GM23338 (cell line): Measurements from ENCODE around the gene TIA1. TPM values are rescaled to one million over a fixed set of nuclear protein-coding genes. Genes with fewer than 3 reads are reported as not detected.
A peak's percentile ranks its signal among the peaks of the same experiment; 100 is the strongest.

ENCODE experiments used
- ATAC-seq: fragments of 200-7000 bp; cut with Tn5 transposase; 3 replicates; pipeline ENCODE4 v1.9.1; 2020
- DNase-seq: peaks from one replicate; pipeline ENCODE4 v3.0.0-alpha.2; 2015; ENCODE audit warnings: low spot score
- H2AFZ ChIP-seq: fragments of 200-600 bp; sonication (generic); 2 replicates; pipeline ENCODE4 v1.8.0; 2016; ENCODE audit warnings: antibody characterized with exemption, mild to moderate bottlenecking, moderate library complexity
- H3F3A ChIP-seq: fragments of 200-600 bp; sonication (generic); replicated peaks from 2 replicates; pipeline ENCODE4 v1.8.0; 2017; ENCODE audit warnings: antibody characterized with exemption, mixed run types, low read depth
- H3K27ac ChIP-seq: fragments of 200-600 bp; sonication (generic); 2 replicates; pipeline ENCODE4 v1.6.1; 2016; ENCODE audit warnings: low read depth
- H3K27me3 ChIP-seq: fragments of 200-600 bp; sonication (generic); 2 replicates; pipeline ENCODE4 v1.8.0; 2016; ENCODE audit warnings: mild to moderate bottlenecking, mixed run types, moderate library complexity; ENCODE audit not compliant: insufficient read depth
- H3K36me3 ChIP-seq: fragments of 200-600 bp; sonication (generic); 2 replicates; pipeline ENCODE4 v1.8.0; 2016; ENCODE audit warnings: mild to moderate bottlenecking; ENCODE audit not compliant: insufficient read depth
- H3K4me1 ChIP-seq: fragments of 200-600 bp; sonication (generic); 2 replicates; pipeline ENCODE4 v1.8.0; 2016; ENCODE audit warnings: mild to moderate bottlenecking, moderate library complexity; ENCODE audit not compliant: insufficient read depth
- H3K4me2 ChIP-seq: fragments of 200-600 bp; sonication (generic); 2 replicates; pipeline ENCODE4 v1.7.1; 2017; ENCODE audit warnings: mixed run types
- H3K4me3 ChIP-seq: fragments of 200-600 bp; sonication (generic); 2 replicates; pipeline ENCODE4 v1.6.1; 2016; ENCODE audit warnings: mixed run types
- H3K79me2 ChIP-seq: fragments of 200-600 bp; sonication (generic); replicated peaks from 2 replicates; pipeline ENCODE4 v1.8.0; 2017; ENCODE audit warnings: mild to moderate bottlenecking; ENCODE audit not compliant: insufficient read depth
- H3K9me2 ChIP-seq: fragments of 200-600 bp; sonication (generic); 2 replicates; pipeline ENCODE4 v1.8.0; 2017; ENCODE audit not compliant: insufficient read depth
- H4K20me1 ChIP-seq: fragments of 200-600 bp; sonication (generic); replicated peaks from 2 replicates; pipeline ENCODE4 v1.8.0; 2017; ENCODE audit warnings: mild to moderate bottlenecking; ENCODE audit not compliant: insufficient read depth
- H3K27ac Mint-ChIP-seq: 2 replicates; pipeline ENCODE4 v1.8.0; 2020; ENCODE audit warnings: inconsistent platforms, mild to moderate bottlenecking, moderate library complexity, mixed read lengths
- H3K27me3 Mint-ChIP-seq: 3 replicates; pipeline ENCODE4 v1.8.0; 2022; ENCODE audit warnings: low read depth, mild to moderate bottlenecking, moderate library complexity, mixed read lengths, inconsistent platforms; ENCODE audit not compliant: insufficient read depth, poor library complexity
- H3K36me3 Mint-ChIP-seq: 3 replicates; pipeline ENCODE4 v1.8.0; 2021; ENCODE audit warnings: low read depth, mild to moderate bottlenecking, inconsistent platforms, moderate library complexity, mixed read lengths
- H3K4me1 Mint-ChIP-seq: 3 replicates; pipeline ENCODE4 v1.8.0; 2020; ENCODE audit warnings: mild to moderate bottlenecking, inconsistent platforms, mixed read lengths
- H3K4me3 Mint-ChIP-seq: 3 replicates; pipeline ENCODE4 v1.8.0; 2021; ENCODE audit warnings: moderate library complexity, mild to moderate bottlenecking, inconsistent platforms, mixed read lengths
- H3K9me3 Mint-ChIP-seq: 3 replicates; pipeline ENCODE4 v1.8.0; 2020; ENCODE audit warnings: moderate library complexity, mild to moderate bottlenecking, inconsistent platforms, mixed read lengths
- CREB1 ChIP-seq: fragments of 250-450 bp; sonication (Bioruptor Pico); IDR thresholded peaks from 2 replicates; pipeline ENCODE4 v1.5.0; 2020; ENCODE audit warnings: low read depth, mild to moderate bottlenecking, moderate library complexity
- EZH2 ChIP-seq: fragments of 200-600 bp; sonication (generic); IDR thresholded peaks from one replicate; pipeline ENCODE4 v1.8.0; 2017; ENCODE audit warnings: antibody characterized with exemption, mild to moderate bottlenecking, low read depth; ENCODE audit not compliant: unreplicated experiment
- EZH2phosphoT487 ChIP-seq: fragments of 200-600 bp; sonication (generic); IDR thresholded peaks from one replicate; pipeline ENCODE4 v1.8.1; 2018; ENCODE audit warnings: antibody characterized with exemption; ENCODE audit not compliant: unreplicated experiment
- JUNB ChIP-seq: IDR thresholded peaks from one replicate; pipeline ENCODE4 v1.6.1; 2016; ENCODE audit warnings: antibody characterized with exemption; ENCODE audit not compliant: unreplicated experiment
- NANOG ChIP-seq: IDR thresholded peaks from 2 replicates; pipeline ENCODE4 v1.6.1; 2016; ENCODE audit warnings: antibody characterized with exemption, borderline replicate concordance
- POLR2AphosphoS5 ChIP-seq: IDR thresholded peaks from 2 replicates; pipeline ENCODE4 v1.6.1; 2016; ENCODE audit warnings: antibody characterized with exemption, low read depth
- ZNF331 ChIP-seq: fragments of 250-450 bp; sonication (Bioruptor Pico); IDR thresholded peaks from 2 replicates; pipeline ENCODE4 v1.5.0; 2020; ENCODE audit warnings: low read depth, mild to moderate bottlenecking, moderate library complexity
- polyA plus RNA-seq: library from polyadenylated mRNA; unstranded; fragments of >200 nt; fragmentation: Nextera tagmentation; extraction: Ambion mirVana; gene quantifications from 2 replicates; pipeline ENCODE4 v1.2.1, GENCODE V29; 2016
- total RNA-seq: library from RNA; depleted of rRNA; stranded (reverse); fragments of >200 nt; shearing (Covaris generic); gene quantifications from 2 replicates; pipeline ENCODE4 v1.2.3, GENCODE V29; 2014
- TF ChIP-seq, protein P1 (sequence below): IDR thresholded peaks from one replicate; pipeline ENCODE4 v1.6.1; 2018; ENCODE audit warnings: antibody characterized with exemption; ENCODE audit not compliant: unreplicated experiment
- TF ChIP-seq, protein P2 (sequence below), 2 experiments: fragments of 200-600 bp in 1 of 2; sonication (generic) in 1 of 2; conservative IDR thresholded peaks; 2 replicates each; pipeline versions ENCODE4 v1.5.1 to v1.6.1; 2016 to 2017; ENCODE audit warnings: antibody characterized with exemption in 2 of 2, low read depth in 2 of 2, mild to moderate bottlenecking in 2 of 2, moderate library complexity in 1 of 2
- TF ChIP-seq, protein P3 (sequence below): IDR thresholded peaks from 2 replicates; pipeline ENCODE4 v1.6.1; 2016; ENCODE audit warnings: antibody characterized with exemption
- TF ChIP-seq, protein P4 (sequence below): fragments of 250-450 bp; sonication (Bioruptor Pico); IDR thresholded peaks from 2 replicates; pipeline ENCODE4 v1.5.0; 2020; ENCODE audit warnings: mild to moderate bottlenecking, moderate library complexity

TIA1 gene
- total and polyA plus RNA-seq, 2 experiments from 2014 or later: 130 to 179 TPM

DNA sequence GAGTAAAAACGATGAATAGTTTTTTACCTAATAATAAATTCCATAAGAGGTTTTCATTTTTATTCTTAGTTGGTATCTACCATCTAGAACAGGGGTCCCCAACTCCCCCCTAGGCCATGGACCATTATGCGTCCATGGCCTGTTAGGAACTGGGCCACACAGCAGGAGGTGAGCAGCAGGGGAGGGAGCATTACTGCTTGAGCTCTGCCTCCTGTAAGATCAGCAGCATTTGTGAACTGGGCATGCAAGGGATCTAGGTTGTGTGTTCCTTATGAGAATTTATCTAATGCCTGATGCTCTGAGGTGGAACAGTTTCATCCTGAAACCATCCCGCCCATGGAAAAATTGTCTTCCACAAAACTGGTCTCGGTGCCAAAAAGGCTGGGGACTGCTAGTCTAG lies 5.9 kb downstream of the TIA1 start:
- Mint-ChIP-seq H3K4me3 (no peak overlapping the region), H3K27me3 (peaks cover 5% of the 10 kb centered on the region)
- peaks cover 8% of the 10 kb centered on the region; the same call in 1 of the 2 replicates for H3K36me3 ChIP-seq

More for the DNA sequence above, 5.9 kb downstream of the TIA1 start:
- TF ChIP-seq, protein P1, sequence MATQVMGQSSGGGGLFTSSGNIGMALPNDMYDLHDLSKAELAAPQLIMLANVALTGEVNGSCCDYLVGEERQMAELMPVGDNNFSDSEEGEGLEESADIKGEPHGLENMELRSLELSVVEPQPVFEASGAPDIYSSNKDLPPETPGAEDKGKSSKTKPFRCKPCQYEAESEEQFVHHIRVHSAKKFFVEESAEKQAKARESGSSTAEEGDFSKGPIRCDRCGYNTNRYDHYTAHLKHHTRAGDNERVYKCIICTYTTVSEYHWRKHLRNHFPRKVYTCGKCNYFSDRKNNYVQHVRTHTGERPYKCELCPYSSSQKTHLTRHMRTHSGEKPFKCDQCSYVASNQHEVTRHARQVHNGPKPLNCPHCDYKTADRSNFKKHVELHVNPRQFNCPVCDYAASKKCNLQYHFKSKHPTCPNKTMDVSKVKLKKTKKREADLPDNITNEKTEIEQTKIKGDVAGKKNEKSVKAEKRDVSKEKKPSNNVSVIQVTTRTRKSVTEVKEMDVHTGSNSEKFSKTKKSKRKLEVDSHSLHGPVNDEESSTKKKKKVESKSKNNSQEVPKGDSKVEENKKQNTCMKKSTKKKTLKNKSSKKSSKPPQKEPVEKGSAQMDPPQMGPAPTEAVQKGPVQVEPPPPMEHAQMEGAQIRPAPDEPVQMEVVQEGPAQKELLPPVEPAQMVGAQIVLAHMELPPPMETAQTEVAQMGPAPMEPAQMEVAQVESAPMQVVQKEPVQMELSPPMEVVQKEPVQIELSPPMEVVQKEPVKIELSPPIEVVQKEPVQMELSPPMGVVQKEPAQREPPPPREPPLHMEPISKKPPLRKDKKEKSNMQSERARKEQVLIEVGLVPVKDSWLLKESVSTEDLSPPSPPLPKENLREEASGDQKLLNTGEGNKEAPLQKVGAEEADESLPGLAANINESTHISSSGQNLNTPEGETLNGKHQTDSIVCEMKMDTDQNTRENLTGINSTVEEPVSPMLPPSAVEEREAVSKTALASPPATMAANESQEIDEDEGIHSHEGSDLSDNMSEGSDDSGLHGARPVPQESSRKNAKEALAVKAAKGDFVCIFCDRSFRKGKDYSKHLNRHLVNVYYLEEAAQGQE: no peak
- no peak for TF ChIP-seq ZNF331 (CRISPR knock-in tag)
- TF ChIP-seq NANOG: no peak
- TF ChIP-seq EZH2phosphoT487: no peak
- no peak for TF ChIP-seq POLR2AphosphoS5
- no peak for TF ChIP-seq EZH2
- TF ChIP-seq, protein P2, sequence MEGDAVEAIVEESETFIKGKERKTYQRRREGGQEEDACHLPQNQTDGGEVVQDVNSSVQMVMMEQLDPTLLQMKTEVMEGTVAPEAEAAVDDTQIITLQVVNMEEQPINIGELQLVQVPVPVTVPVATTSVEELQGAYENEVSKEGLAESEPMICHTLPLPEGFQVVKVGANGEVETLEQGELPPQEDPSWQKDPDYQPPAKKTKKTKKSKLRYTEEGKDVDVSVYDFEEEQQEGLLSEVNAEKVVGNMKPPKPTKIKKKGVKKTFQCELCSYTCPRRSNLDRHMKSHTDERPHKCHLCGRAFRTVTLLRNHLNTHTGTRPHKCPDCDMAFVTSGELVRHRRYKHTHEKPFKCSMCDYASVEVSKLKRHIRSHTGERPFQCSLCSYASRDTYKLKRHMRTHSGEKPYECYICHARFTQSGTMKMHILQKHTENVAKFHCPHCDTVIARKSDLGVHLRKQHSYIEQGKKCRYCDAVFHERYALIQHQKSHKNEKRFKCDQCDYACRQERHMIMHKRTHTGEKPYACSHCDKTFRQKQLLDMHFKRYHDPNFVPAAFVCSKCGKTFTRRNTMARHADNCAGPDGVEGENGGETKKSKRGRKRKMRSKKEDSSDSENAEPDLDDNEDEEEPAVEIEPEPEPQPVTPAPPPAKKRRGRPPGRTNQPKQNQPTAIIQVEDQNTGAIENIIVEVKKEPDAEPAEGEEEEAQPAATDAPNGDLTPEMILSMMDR (conservative IDR thresholded peaks at IDR 0.05; ENCODE audit: low read depth in 2 of 2): no peak
- TF ChIP-seq JUNB: no peak
- TF ChIP-seq, protein P3, sequence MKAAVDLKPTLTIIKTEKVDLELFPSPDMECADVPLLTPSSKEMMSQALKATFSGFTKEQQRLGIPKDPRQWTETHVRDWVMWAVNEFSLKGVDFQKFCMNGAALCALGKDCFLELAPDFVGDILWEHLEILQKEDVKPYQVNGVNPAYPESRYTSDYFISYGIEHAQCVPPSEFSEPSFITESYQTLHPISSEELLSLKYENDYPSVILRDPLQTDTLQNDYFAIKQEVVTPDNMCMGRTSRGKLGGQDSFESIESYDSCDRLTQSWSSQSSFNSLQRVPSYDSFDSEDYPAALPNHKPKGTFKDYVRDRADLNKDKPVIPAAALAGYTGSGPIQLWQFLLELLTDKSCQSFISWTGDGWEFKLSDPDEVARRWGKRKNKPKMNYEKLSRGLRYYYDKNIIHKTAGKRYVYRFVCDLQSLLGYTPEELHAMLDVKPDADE: no peak
- TF ChIP-seq, protein P4, sequence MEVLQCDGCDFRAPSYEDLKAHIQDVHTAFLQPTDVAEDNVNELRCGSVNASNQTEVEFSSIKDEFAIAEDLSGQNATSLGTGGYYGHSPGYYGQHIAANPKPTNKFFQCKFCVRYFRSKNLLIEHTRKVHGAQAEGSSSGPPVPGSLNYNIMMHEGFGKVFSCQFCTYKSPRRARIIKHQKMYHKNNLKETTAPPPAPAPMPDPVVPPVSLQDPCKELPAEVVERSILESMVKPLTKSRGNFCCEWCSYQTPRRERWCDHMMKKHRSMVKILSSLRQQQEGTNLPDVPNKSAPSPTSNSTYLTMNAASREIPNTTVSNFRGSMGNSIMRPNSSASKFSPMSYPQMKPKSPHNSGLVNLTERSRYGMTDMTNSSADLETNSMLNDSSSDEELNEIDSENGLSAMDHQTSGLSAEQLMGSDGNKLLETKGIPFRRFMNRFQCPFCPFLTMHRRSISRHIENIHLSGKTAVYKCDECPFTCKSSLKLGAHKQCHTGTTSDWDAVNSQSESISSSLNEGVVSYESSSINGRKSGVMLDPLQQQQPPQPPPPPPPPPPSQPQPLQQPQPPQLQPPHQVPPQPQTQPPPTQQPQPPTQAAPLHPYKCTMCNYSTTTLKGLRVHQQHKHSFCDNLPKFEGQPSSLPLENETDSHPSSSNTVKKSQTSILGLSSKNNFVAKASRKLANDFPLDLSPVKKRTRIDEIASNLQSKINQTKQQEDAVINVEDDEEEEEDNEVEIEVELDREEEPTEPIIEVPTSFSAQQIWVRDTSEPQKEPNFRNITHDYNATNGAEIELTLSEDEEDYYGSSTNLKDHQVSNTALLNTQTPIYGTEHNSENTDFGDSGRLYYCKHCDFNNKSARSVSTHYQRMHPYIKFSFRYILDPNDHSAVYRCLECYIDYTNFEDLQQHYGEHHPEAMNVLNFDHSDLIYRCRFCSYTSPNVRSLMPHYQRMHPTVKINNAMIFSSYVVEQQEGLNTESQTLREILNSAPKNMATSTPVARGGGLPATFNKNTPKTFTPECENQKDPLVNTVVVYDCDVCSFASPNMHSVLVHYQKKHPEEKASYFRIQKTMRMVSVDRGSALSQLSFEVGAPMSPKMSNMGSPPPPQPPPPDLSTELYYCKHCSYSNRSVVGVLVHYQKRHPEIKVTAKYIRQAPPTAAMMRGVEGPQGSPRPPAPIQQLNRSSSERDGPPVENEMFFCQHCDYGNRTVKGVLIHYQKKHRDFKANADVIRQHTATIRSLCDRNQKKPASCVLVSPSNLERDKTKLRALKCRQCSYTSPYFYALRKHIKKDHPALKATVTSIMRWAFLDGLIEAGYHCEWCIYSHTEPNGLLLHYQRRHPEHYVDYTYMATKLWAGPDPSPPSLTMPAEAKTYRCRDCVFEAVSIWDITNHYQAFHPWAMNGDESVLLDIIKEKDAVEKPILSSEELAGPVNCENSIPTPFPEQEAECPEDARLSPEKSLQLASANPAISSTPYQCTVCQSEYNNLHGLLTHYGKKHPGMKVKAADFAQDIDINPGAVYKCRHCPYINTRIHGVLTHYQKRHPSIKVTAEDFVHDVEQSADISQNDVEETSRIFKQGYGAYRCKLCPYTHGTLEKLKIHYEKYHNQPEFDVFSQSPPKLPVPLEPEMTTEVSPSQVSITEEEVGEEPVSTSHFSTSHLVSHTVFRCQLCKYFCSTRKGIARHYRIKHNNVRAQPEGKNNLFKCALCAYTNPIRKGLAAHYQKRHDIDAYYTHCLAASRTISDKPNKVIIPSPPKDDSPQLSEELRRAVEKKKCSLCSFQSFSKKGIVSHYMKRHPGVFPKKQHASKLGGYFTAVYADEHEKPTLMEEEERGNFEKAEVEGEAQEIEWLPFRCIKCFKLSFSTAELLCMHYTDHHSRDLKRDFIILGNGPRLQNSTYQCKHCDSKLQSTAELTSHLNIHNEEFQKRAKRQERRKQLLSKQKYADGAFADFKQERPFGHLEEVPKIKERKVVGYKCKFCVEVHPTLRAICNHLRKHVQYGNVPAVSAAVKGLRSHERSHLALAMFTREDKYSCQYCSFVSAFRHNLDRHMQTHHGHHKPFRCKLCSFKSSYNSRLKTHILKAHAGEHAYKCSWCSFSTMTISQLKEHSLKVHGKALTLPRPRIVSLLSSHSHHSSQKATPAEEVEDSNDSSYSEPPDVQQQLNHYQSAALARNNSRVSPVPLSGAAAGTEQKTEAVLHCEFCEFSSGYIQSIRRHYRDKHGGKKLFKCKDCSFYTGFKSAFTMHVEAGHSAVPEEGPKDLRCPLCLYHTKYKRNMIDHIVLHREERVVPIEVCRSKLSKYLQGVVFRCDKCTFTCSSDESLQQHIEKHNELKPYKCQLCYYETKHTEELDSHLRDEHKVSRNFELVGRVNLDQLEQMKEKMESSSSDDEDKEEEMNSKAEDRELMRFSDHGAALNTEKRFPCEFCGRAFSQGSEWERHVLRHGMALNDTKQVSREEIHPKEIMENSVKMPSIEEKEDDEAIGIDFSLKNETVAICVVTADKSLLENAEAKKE (CRISPR knock-in tag): no peak
- no peak for TF ChIP-seq CREB1
- Histone ChIP-seq H4K20me1 (peaks cover 56% of the 10 kb centered on the region), H3K27ac (no peak overlapping the region), H3K27me3 (no peaks in the 10 kb centered on the region), H3K9me2 (no peaks in the 10 kb centered on the region), H3F3A (no peaks in the 10 kb centered on the region; the same call in none of the 2 replicates), H3K4me3 (0 out of 2 replicates have a peak overlapping the region, but pooled peaks have one; percentile 17), H3K4me1 (peaks cover 41% of the 10 kb centered on the region), H3K79me2 (peaks cover 100% of the 10 kb centered on the region), H3K4me2 (peak overlapping the region; percentile 41; the same call in 1 of the 2 replicates), H2AFZ (no peak overlapping the region)
- peak; percentile 35 for DNase-seq
- Mint-ChIP-seq H3K36me3 (peaks cover 59% of the 10 kb centered on the region), H3K27ac (no peak overlapping the region), H3K9me3 (peaks cover 3% of the 10 kb centered on the region; the same call in 2 of the 3 replicates), H3K4me1 (peaks cover 34% of the 10 kb centered on the region)
- ATAC-seq: peak; percentile 61
